Parathyroid adenoma (tissue), 2 donors: ENCODE results near the gene SYNM.

ENCODE experiments used
- H2AFZ ChIP-seq: fragments of 300-600 bp; sonication (generic); one replicate; pipeline ENCODE4 v1.7.0; 2017; ENCODE audit warnings: antibody characterized with exemption, mild to moderate bottlenecking
- H3K27ac ChIP-seq: fragments of 300-600 bp; sonication (generic); one replicate; pipeline ENCODE4 v1.7.0; 2017
- H3K27me3 ChIP-seq: fragments of 300-600 bp; sonication (generic); one replicate; pipeline ENCODE4 v1.7.0; 2017; ENCODE audit warnings: low read length; ENCODE audit not compliant: control insufficient read depth, insufficient read depth
- H3K36me3 ChIP-seq: fragments of 300-600 bp; sonication (generic); one replicate; pipeline ENCODE4 v1.7.0; 2017; ENCODE audit warnings: low read length; ENCODE audit not compliant: control insufficient read depth, insufficient read depth
- H3K4me1 ChIP-seq: fragments of 300-600 bp; sonication (generic); one replicate; pipeline ENCODE4 v1.7.0; 2017; ENCODE audit warnings: control low read depth
- H3K4me2 ChIP-seq: fragments of 300-600 bp; sonication (generic); one replicate; pipeline ENCODE4 v1.7.0; 2017; ENCODE audit warnings: low read length
- H3K4me3 ChIP-seq: fragments of 300-600 bp; sonication (generic); one replicate; pipeline ENCODE4 v1.7.0; 2017; ENCODE audit warnings: low read depth, low read length
- H3K79me2 ChIP-seq: fragments of 300-600 bp; sonication (generic); one replicate; pipeline ENCODE4 v1.7.0; 2017; ENCODE audit warnings: control low read depth
- H3K9ac ChIP-seq: fragments of 300-600 bp; sonication (generic); one replicate; pipeline ENCODE4 v1.7.0; 2017; ENCODE audit warnings: mild to moderate bottlenecking
- H3K9me3 ChIP-seq: fragments of 300-600 bp; sonication (generic); one replicate; pipeline ENCODE4 v1.7.0; 2017; ENCODE audit warnings: low read length; ENCODE audit not compliant: control insufficient read depth
- CTCF ChIP-seq: fragments of 300-600 bp; sonication (generic); IDR thresholded peaks from one replicate; pipeline ENCODE4 v1.7.0; 2017; ENCODE audit warnings: antibody characterized with exemption, mild to moderate bottlenecking
- donor health status: primary hyperparathyroidism.

SYNM gene

DNA sequence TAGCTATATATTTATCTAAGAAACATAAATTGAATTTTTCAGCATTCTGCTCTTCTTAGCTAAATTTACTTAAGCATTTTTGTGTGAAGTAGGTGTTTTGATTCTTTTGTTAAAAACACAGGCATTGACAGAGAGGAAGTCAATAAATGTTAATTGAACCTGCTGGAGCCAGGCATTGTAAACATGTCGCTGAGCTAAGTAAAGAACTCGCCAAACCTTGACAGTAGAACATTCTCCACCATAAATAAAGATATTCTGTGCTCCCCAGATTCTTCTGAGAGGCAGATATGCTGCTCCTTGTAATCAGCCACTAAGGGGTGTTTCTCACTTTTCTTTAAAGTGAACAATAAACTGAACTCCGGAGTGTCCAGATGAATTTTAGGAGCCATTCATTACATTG is 38.4 kb downstream of the SYNM start:
- no peak for TF ChIP-seq CTCF
- H3K27ac ChIP-seq = no peak overlapping the region
- no peak overlapping the region for H3K4me2 ChIP-seq
- no peak overlapping the region for H3K4me3 ChIP-seq
- no peak overlapping the region for H2AFZ ChIP-seq
- no peaks in the 10 kb centered on the region for H3K9me3 ChIP-seq
- H3K9ac ChIP-seq = no peak overlapping the region
- no peaks in the 10 kb centered on the region for H3K27me3 ChIP-seq
- no peaks in the 10 kb centered on the region for H3K79me2 ChIP-seq
- H3K36me3 ChIP-seq = no peaks in the 10 kb centered on the region
- H3K4me1 ChIP-seq = no peaks in the 10 kb centered on the region

GRCh38 chr15:99143655-99144610 is 39.1 kb downstream of the SYNM start:
- Histone ChIP-seq H3K4me3 (no peak overlapping the region), H3K9ac (no peak overlapping the region), H3K27ac (no peak overlapping the region), H3K27me3 (no peaks in the 10 kb centered on the region), H3K36me3 (no peaks in the 10 kb centered on the region), H3K4me2 (no peak overlapping the region), H2AFZ (no peak overlapping the region), H3K4me1 (no peaks in the 10 kb centered on the region), H3K9me3 (no peaks in the 10 kb centered on the region), H3K79me2 (no peaks in the 10 kb centered on the region)
- no peak for TF ChIP-seq CTCF

- Histone ChIP-seq H3K79me2 (no peaks in the 10 kb centered on the region), H2AFZ (no peak overlapping the region), H3K9ac (no peak overlapping the region), H3K4me1 (no peaks in the 10 kb centered on the region), H3K9me3 (no peaks in the 10 kb centered on the region), H3K4me2 (no peak overlapping the region), H3K4me3 (no peak overlapping the region), H3K36me3 (no peaks in the 10 kb centered on the region), H3K27ac (no peak overlapping the region), H3K27me3 (no peaks in the 10 kb centered on the region)
- TF ChIP-seq CTCF = no peak
Measured at GRCh38 chr15:99145005-99145404, 40.1 kb downstream of the SYNM start.

DNA sequence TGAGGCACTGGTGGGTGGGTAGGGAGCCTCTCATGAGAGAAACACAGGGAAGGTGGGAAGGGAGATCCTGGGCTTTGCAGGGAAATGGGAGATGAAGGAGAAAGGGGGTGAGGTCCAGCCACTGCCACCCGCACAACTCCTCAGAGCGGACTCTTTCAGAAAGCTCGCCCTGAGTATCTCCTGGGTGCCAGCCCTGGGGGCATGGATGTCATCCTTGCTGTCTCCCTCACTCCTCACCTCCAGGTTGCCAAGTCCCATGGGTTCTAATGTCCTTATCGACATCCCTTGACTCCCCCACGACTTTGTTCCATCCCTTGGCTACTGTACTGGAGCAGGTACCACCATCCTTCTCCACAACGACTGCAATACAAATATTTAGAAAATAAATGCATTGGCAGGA is 40.9 kb downstream of the SYNM start:
- Histone ChIP-seq H3K27me3 (no peaks in the 10 kb centered on the region), H3K9ac (no peak overlapping the region), H3K27ac (no peak overlapping the region), H3K4me2 (no peak overlapping the region), H3K4me3 (no peak overlapping the region), H3K36me3 (no peaks in the 10 kb centered on the region), H3K4me1 (no peaks in the 10 kb centered on the region), H3K9me3 (no peaks in the 10 kb centered on the region), H3K79me2 (no peaks in the 10 kb centered on the region), H2AFZ (no peak overlapping the region)
- no peak for TF ChIP-seq CTCF

- no peaks in the 10 kb centered on the region for H3K4me1 ChIP-seq
- H3K9ac ChIP-seq = no peak overlapping the region
- no peak overlapping the region for H3K4me3 ChIP-seq
- no peak overlapping the region for H2AFZ ChIP-seq
- no peaks in the 10 kb centered on the region for H3K36me3 ChIP-seq
- TF ChIP-seq CTCF = no peak
- no peaks in the 10 kb centered on the region for H3K27me3 ChIP-seq
- H3K27ac ChIP-seq = no peak overlapping the region
- H3K79me2 ChIP-seq = no peaks in the 10 kb centered on the region
- no peaks in the 10 kb centered on the region for H3K9me3 ChIP-seq
- H3K4me2 ChIP-seq = no peak overlapping the region
Measured at GRCh38 chr15:99146661-99147060, 41.8 kb downstream of the SYNM start.
